ENCODE results near the gene ATRIP. TPM values are rescaled to one million over a fixed set of nuclear protein-coding genes. Genes with fewer than 3 reads are reported as not detected.

Gene ATRIP
- total RNA-seq, 1 donor from 2014 or later: 8.3 TPM

GRCh38 chr3:48441940-48442339 is 4.6 kb upstream of the ATRIP start:
- H3K27ac Mint-ChIP-seq: no peak overlapping the region
- Histone ChIP-seq H3K9ac (no peak overlapping the region), H3K9me3 (ENCODE audit: low read depth) (no peaks in the 10 kb centered on the region), H3K36me3 (no peaks in the 10 kb centered on the region), H3K79me2 (ENCODE audit: low read depth) (peaks cover 56% of the 10 kb centered on the region), H4K20me1 (ENCODE audit: low read depth) (peaks cover 16% of the 10 kb centered on the region), H3F3A (ENCODE audit: low read depth) (peaks cover 70% of the 10 kb centered on the region), H3K4me3 (peak overlapping the region; percentile 71), H3K4me2 (peak overlapping the region; percentile 94), H3K4me1 (peaks cover 21% of the 10 kb centered on the region), H3K27me3 (no peaks in the 10 kb centered on the region), H2AFZ (replicated peaks) (no peak overlapping the region), H3K27ac (no peak overlapping the region)
- peaks cover 27% of the 10 kb centered on the region for H3K4me1 Mint-ChIP-seq
- no peak for DNase-seq (ENCODE audit: low spot score)
- peak overlapping the region; percentile 96 for H3K4me3 Mint-ChIP-seq
- peaks cover 7% of the 10 kb centered on the region for H3K36me3 Mint-ChIP-seq
- TF ChIP-seq CTCF (IDR thresholded peaks at IDR 0.05): no peak
- TF ChIP-seq EZH2phosphoT487 (IDR thresholded peaks at IDR 0.05): no peak
- no peak for TF ChIP-seq EZH2 (IDR thresholded peaks at IDR 0.05)
- no peaks in the 10 kb centered on the region for H3K27me3 Mint-ChIP-seq (ENCODE audit: insufficient read depth, low read depth)
- no peaks in the 10 kb centered on the region for H3K9me3 Mint-ChIP-seq

DNA sequence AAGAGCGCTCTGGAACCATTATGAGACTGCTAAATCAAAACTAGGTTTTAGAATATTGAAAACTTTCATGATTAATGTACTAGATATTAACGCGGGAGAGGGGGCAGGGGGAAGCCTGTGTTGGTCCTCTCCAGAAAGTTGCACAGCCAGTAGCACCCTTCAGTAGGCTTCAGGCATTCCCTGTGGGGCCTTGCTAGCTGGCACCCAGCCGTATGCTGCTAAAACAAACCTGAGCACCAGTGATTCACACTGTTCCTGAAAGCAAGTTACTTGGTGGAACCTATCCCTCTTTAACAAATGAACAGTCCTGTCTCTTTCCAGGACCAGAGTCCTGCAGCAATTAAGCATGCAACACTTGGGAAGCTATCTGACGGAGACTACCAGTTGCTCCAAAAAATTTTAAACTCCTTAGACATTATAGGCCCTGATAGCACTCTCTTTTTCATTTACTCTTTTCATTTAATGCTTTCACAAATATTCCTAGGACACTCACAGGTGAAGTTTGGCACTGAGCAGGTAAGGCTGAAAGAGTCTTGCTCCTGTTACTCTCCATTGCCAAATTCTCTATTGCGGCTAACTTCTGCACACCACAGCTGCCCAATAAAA is 1.2 kb upstream of the ATRIP start:
- peaks cover 35% of the 10 kb centered on the region for H3K4me1 Mint-ChIP-seq
- no peaks in the 10 kb centered on the region for H3K9me3 Mint-ChIP-seq
- peaks cover 7% of the 10 kb centered on the region for H3K36me3 Mint-ChIP-seq
- peak overlapping the region; percentile 91 for H3K4me2 ChIP-seq
- no peaks in the 10 kb centered on the region for H3K9me3 ChIP-seq (ENCODE audit: low read depth)
- H3K79me2 ChIP-seq (ENCODE audit: low read depth): peaks cover 53% of the 10 kb centered on the region
- TF ChIP-seq CTCF (IDR thresholded peaks at IDR 0.05): no peak
- no peak for TF ChIP-seq EZH2phosphoT487 (IDR thresholded peaks at IDR 0.05)
- TF ChIP-seq EZH2 (IDR thresholded peaks at IDR 0.05): no peak
- DNase-seq (ENCODE audit: low spot score): no peak
- no peak overlapping the region for H2AFZ ChIP-seq (replicated peaks)
- H3K27ac Mint-ChIP-seq: no peak overlapping the region
- H3K27me3 ChIP-seq: no peaks in the 10 kb centered on the region
- peaks cover 62% of the 10 kb centered on the region for H3F3A ChIP-seq (ENCODE audit: low read depth)
- peak overlapping the region; percentile 89 for H3K4me3 Mint-ChIP-seq
- peaks cover 27% of the 10 kb centered on the region for H4K20me1 ChIP-seq (ENCODE audit: low read depth)
- H3K27ac ChIP-seq: no peak overlapping the region
- no peaks in the 10 kb centered on the region for H3K36me3 ChIP-seq
- peaks cover 24% of the 10 kb centered on the region for H3K4me1 ChIP-seq
- peak overlapping the region; percentile 74 for H3K4me3 ChIP-seq
- H3K9ac ChIP-seq: no peak overlapping the region
- peaks cover 2% of the 10 kb centered on the region for H3K27me3 Mint-ChIP-seq (ENCODE audit: insufficient read depth, low read depth)

DNA sequence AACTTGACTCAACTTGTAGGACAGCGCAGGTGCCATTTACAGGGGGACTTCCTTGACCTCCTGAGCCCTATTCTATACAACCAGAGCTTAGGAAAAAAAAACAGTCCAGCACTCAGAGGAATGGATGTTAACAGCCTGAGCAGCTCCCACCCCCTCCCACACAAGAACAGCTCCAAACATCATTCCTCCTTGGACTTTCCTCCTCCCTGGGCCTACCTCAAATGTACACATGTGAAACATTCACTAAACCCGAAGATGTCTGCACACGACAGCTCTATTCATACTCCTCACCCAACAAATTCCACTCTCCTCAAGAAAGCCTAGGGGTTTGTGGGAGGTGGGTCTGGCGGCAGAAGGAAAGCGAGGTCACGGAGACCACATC is 503 bp upstream of the ATRIP start:
- Histone ChIP-seq H3K79me2 (ENCODE audit: low read depth) (peaks cover 46% of the 10 kb centered on the region), H4K20me1 (ENCODE audit: low read depth) (peaks cover 22% of the 10 kb centered on the region), H3K36me3 (no peaks in the 10 kb centered on the region), H3F3A (ENCODE audit: low read depth) (peaks cover 61% of the 10 kb centered on the region), H3K4me2 (peak overlapping the region; percentile 91), H3K4me3 (peak overlapping the region; percentile 74), H3K27me3 (no peaks in the 10 kb centered on the region), H3K4me1 (peaks cover 22% of the 10 kb centered on the region), H2AFZ (replicated peaks) (peak overlapping the region; percentile 87), H3K9me3 (ENCODE audit: low read depth) (no peaks in the 10 kb centered on the region), H3K27ac (no peak overlapping the region), H3K9ac (peak overlapping the region; percentile 80)
- peak overlapping the region; percentile 26 for H3K27ac Mint-ChIP-seq
- peaks cover 35% of the 10 kb centered on the region for H3K4me1 Mint-ChIP-seq
- H3K27me3 Mint-ChIP-seq (ENCODE audit: insufficient read depth, low read depth): peaks cover 2% of the 10 kb centered on the region
- H3K9me3 Mint-ChIP-seq: no peaks in the 10 kb centered on the region
- H3K36me3 Mint-ChIP-seq: peaks cover 7% of the 10 kb centered on the region
- H3K4me3 Mint-ChIP-seq: peak overlapping the region; percentile 89
- DNase-seq (ENCODE audit: low spot score): no peak
- TF ChIP-seq EZH2phosphoT487 (IDR thresholded peaks at IDR 0.05) (no peak), EZH2 (IDR thresholded peaks at IDR 0.05) (no peak), CTCF (IDR thresholded peaks at IDR 0.05) (no peak)
